Smooth muscle cell (in vitro differentiated cells): ENCODE data around the gene TPST1. TPM values are rescaled to one million over a fixed set of nuclear protein-coding genes. Genes with fewer than 3 reads are reported as not detected.

ENCODE experiments used
- DNase-seq: peaks from one replicate; lab custom pipeline; 2025; ENCODE audit not compliant: unreplicated experiment; lab: John Stamatoyannopoulos, UW
- H2AFZ ChIP-seq: fragments of 200-600 bp; sonication (generic); 2 replicates; pipeline ENCODE4 v1.6.0; 2016; ENCODE audit warnings: antibody characterized with exemption, low read depth, mild to moderate bottlenecking
- H3F3A ChIP-seq: fragments of 200-600 bp; sonication (generic); 2 replicates; pipeline ENCODE4 v1.6.0; 2017; ENCODE audit warnings: antibody characterized with exemption, low read depth
- H3K27ac ChIP-seq: fragments of 200-600 bp; sonication (generic); 2 replicates; pipeline ENCODE4 v1.5.1; 2016; ENCODE audit warnings: low read depth, mild to moderate bottlenecking
- H3K27me3 ChIP-seq: fragments of 200-600 bp; sonication (generic); 2 replicates; pipeline ENCODE4 v1.6.1; 2016; ENCODE audit warnings: low read depth, mild to moderate bottlenecking
- H3K36me3 ChIP-seq: fragments of 200-600 bp; sonication (generic); 2 replicates; pipeline ENCODE4 v1.5.1; 2016; ENCODE audit warnings: low read depth
- H3K4me1 ChIP-seq: fragments of 200-600 bp; sonication (generic); 2 replicates; pipeline ENCODE4 v1.5.1; 2016; ENCODE audit warnings: low read depth
- H3K4me2 ChIP-seq: fragments of 200-600 bp; sonication (generic); 2 replicates; pipeline ENCODE4 v1.6.0; 2016; ENCODE audit warnings: mild to moderate bottlenecking
- H3K4me3 ChIP-seq: fragments of 200-600 bp; sonication (generic); 2 replicates; pipeline ENCODE4 v1.5.1; 2016; ENCODE audit warnings: mild to moderate bottlenecking
- H3K79me2 ChIP-seq: fragments of 200-600 bp; sonication (generic); 2 replicates; pipeline ENCODE4 v1.6.0; 2016; ENCODE audit warnings: low read depth, mild to moderate bottlenecking
- H3K9ac ChIP-seq: fragments of 200-600 bp; sonication (generic); 2 replicates; pipeline ENCODE4 v1.6.0; 2016; ENCODE audit warnings: low read depth
- H3K9me3 ChIP-seq: fragments of 200-600 bp; sonication (generic); replicated peaks from 2 replicates; pipeline ENCODE4 v1.5.1; 2016; ENCODE audit warnings: low read depth
- H4K20me1 ChIP-seq: fragments of 200-600 bp; sonication (generic); 2 replicates; pipeline ENCODE4 v1.6.0; 2016; ENCODE audit warnings: low read depth
- WGBS: methylation state at CpG from one replicate; pipeline ENCODE4 v1.1.7; 2016; ENCODE audit warnings: low lambda C conversion rate; 5-methylcytosine and 5-hydroxymethylcytosine counted together
- polyA plus RNA-seq: library from polyadenylated mRNA; unstranded; fragments of >200 nt; fragmentation: Nextera tagmentation; extraction: Ambion mirVana; gene quantifications from 2 replicates; pipeline ENCODE4 v1.2.1, GENCODE V29; 2016
- total RNA-seq: library from RNA; depleted of rRNA; stranded (reverse); fragments of >200 nt; gene quantifications from 2 replicates; pipeline ENCODE4 v1.2.3, GENCODE V29; 2014
- TF ChIP-seq, protein P1 (sequence below): fragments of 200-600 bp; sonication (generic); IDR thresholded peaks from 2 replicates; pipeline ENCODE4 v1.5.1; 2017; ENCODE audit warnings: borderline replicate concordance, mild to moderate bottlenecking, antibody characterized with exemption; ENCODE audit not compliant: insufficient read depth, poor library complexity, severe bottlenecking

Gene TPST1
- total and polyA plus RNA-seq, 2 experiments from 2014 or later, result 133 to 139 TPM

DNA sequence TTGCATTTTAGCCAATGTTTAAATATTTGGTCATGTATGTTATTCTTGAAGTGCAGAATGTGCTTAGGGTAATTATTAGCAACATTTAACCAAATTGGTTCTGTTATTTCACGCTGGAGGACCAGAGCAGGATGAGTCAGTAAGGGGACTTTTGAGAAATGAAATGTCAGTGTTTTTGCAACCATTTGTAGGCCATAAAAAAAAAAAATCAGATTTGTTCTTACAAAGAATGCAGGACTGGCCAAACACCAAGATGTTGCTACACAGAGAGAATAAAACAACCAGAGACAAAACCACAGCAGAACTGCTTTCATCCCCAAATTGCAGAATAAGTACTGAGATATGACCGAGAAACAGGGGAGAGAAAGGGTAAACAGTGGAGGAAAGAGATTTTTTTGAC lies 62.1 kb downstream of the TPST1 start:
- Histone ChIP-seq H3K79me2 (peaks cover 84% of the 10 kb centered on the region), H3K9ac (no peak overlapping the region), H3F3A (peaks cover 4% of the 10 kb centered on the region), H3K27ac (peak overlapping the region; percentile 82), H3K9me3 (peaks cover 7% of the 10 kb centered on the region), H4K20me1 (no peaks in the 10 kb centered on the region), H3K4me1 (no peaks in the 10 kb centered on the region), H3K4me2 (peak overlapping the region; percentile 76), H3K27me3 (no peaks in the 10 kb centered on the region), H3K4me3 (no peak overlapping the region), H3K36me3 (peaks cover 24% of the 10 kb centered on the region), H2AFZ (no peak overlapping the region)
- WGBS, result 4% methylated on average over 2 of the region's 2 CpGs
- no peak for DNase-seq
- TF ChIP-seq, protein P1, sequence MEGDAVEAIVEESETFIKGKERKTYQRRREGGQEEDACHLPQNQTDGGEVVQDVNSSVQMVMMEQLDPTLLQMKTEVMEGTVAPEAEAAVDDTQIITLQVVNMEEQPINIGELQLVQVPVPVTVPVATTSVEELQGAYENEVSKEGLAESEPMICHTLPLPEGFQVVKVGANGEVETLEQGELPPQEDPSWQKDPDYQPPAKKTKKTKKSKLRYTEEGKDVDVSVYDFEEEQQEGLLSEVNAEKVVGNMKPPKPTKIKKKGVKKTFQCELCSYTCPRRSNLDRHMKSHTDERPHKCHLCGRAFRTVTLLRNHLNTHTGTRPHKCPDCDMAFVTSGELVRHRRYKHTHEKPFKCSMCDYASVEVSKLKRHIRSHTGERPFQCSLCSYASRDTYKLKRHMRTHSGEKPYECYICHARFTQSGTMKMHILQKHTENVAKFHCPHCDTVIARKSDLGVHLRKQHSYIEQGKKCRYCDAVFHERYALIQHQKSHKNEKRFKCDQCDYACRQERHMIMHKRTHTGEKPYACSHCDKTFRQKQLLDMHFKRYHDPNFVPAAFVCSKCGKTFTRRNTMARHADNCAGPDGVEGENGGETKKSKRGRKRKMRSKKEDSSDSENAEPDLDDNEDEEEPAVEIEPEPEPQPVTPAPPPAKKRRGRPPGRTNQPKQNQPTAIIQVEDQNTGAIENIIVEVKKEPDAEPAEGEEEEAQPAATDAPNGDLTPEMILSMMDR, result no peak

DNA sequence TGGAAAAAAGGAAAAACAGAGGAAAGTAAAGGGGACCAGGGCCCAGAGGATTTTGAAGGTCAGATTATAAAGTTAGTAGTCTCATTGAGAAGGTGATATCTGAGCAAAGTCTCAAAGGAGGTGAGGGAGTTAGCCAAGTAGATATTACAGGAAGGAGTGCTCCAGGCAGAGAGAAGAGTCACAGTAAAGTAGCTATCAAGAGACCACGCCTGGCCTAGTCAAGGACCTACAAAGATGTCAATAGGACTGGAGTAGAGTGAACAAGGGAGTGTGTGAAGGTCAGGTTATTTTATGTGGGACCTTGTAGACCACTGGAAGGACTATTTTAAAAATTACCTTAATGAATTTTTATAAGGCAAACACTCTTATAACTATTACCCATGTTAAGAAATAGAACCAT lies 64.8 kb downstream of the TPST1 start:
- Histone ChIP-seq H3K79me2 (peaks cover 84% of the 10 kb centered on the region), H4K20me1 (no peaks in the 10 kb centered on the region), H3K4me2 (no peak overlapping the region), H3K4me1 (no peaks in the 10 kb centered on the region), H2AFZ (no peak overlapping the region), H3K27me3 (no peaks in the 10 kb centered on the region), H3K9ac (no peak overlapping the region), H3K4me3 (no peak overlapping the region), H3K36me3 (peaks cover 8% of the 10 kb centered on the region), H3K27ac (no peak overlapping the region), H3K9me3 (peaks cover 2% of the 10 kb centered on the region), H3F3A (peaks cover 4% of the 10 kb centered on the region)
- 90% methylated on average over 1 of the region's 1 CpG for WGBS
- DNase-seq, result no peak
- TF ChIP-seq, protein P1, result no peak

GRCh38 chr7:66272321-66272720 lies 67.2 kb downstream of the TPST1 start:
- H3K9ac ChIP-seq, result no peak overlapping the region
- 93% methylated on average over 3 of the region's 3 CpGs for WGBS
- H3K27ac ChIP-seq, result no peak overlapping the region
- no peaks in the 10 kb centered on the region for H3K9me3 ChIP-seq
- H3K36me3 ChIP-seq, result peaks cover 4% of the 10 kb centered on the region
- TF ChIP-seq, protein P1, result no peak
- no peaks in the 10 kb centered on the region for H3F3A ChIP-seq
- H3K27me3 ChIP-seq, result no peaks in the 10 kb centered on the region
- peaks cover 96% of the 10 kb centered on the region for H3K79me2 ChIP-seq
- no peak overlapping the region for H3K4me3 ChIP-seq
- no peaks in the 10 kb centered on the region for H4K20me1 ChIP-seq
- H3K4me2 ChIP-seq, result no peak overlapping the region
- H2AFZ ChIP-seq, result no peak overlapping the region
- DNase-seq, result no peak
- peaks cover 5% of the 10 kb centered on the region for H3K4me1 ChIP-seq

- Histone ChIP-seq H3K4me1 (peaks cover 11% of the 10 kb centered on the region), H3K36me3 (peaks cover 4% of the 10 kb centered on the region), H3K27me3 (no peaks in the 10 kb centered on the region), H3K79me2 (peaks cover 100% of the 10 kb centered on the region), H3K4me2 (no peak overlapping the region), H3K4me3 (no peak overlapping the region), H4K20me1 (peaks cover 5% of the 10 kb centered on the region), H2AFZ (no peak overlapping the region), H3K9ac (no peak overlapping the region), H3K27ac (peak overlapping the region; percentile 46), H3F3A (peaks cover 21% of the 10 kb centered on the region), H3K9me3 (no peaks in the 10 kb centered on the region)
- WGBS, result 85% methylated on average over 3 of the region's 3 CpGs
- TF ChIP-seq, protein P1, result no peak
- DNase-seq, result no peak
Observed at GRCh38 chr7:66276363-66276762, 71.2 kb downstream of the TPST1 start.
